Heart left ventricle (tissue), 16 donors: Measurements from ENCODE around the gene CDH13. TPM values are rescaled to one million over a fixed set of nuclear protein-coding genes. Genes with fewer than 3 reads are reported as not detected.

Source experiments
- ATAC-seq, 4 donors: fragments of 200-7000 bp; cut with Tn5 transposase; one replicate each; pipeline ENCODE4 v1.9.1; 2020 to 2022; ENCODE audit warnings: moderate library complexity in 4 of 4, mild to moderate bottlenecking in 3 of 4, moderate number of reproducible peaks in 1 of 4
- DNase-seq, 5 donors: peaks; one replicate each; pipeline ENCODE4 v3.0.0-alpha.2; 2020
- H3K27ac ChIP-seq, 12 donors: fragments of 200-600 bp; sonication (generic) in 4 of 12; one replicate each; pipeline versions ENCODE4 v1.5.0 to v1.8.0; 2016 to 2022; ENCODE audit warnings: mild to moderate bottlenecking in 2 of 12
- H3K27me3 ChIP-seq, 9 donors: fragments of 200-600 bp; sonication (generic) in 2 of 9; one replicate each; pipeline versions ENCODE4 v1.5.1 to v1.8.0; 2016 to 2022; ENCODE audit warnings: mild to moderate bottlenecking in 3 of 9
- H3K36me3 ChIP-seq, 9 donors: fragments of 200-600 bp; sonication (generic) in 2 of 9; one replicate each; pipeline versions ENCODE4 v1.5.0 to v1.8.0; 2018 to 2022; ENCODE audit warnings: mild to moderate bottlenecking in 2 of 9
- H3K4me1 ChIP-seq, 12 donors: fragments of 200-600 bp; sonication (generic) in 4 of 12; one replicate each; pipeline versions ENCODE4 v1.5.0 to v1.8.0; 2016 to 2022; ENCODE audit warnings: mild to moderate bottlenecking in 3 of 12
- H3K4me3 ChIP-seq, 12 donors: fragments of 200-600 bp; sonication (generic) in 4 of 12; one replicate each; pipeline versions ENCODE4 v1.5.0 to v1.8.0; 2017 to 2022; ENCODE audit warnings: mild to moderate bottlenecking in 9 of 12, moderate library complexity in 4 of 12
- H3K9me3 ChIP-seq, 12 donors: fragments of 200-600 bp; sonication (generic) in 4 of 12; one replicate each; pipeline versions ENCODE4 v1.5.0 to v1.8.0; 2016 to 2022; ENCODE audit warnings: mild to moderate bottlenecking in 1 of 12
- CTCF ChIP-seq, 12 donors: fragments of 200-600 bp; sonication (generic) in 4 of 12; IDR thresholded peaks; one replicate each; pipeline versions ENCODE4 v1.5.0 to v1.8.0; 2018 to 2022; ENCODE audit warnings: antibody characterized with exemption in 12 of 12, mild to moderate bottlenecking in 5 of 12
- POLR2A ChIP-seq, 2 donors: fragments of 450-650 bp; IDR thresholded peaks; one replicate each; pipeline ENCODE4 v1.6.1; 2017; ENCODE audit warnings: antibody characterized with exemption in 2 of 2, mild to moderate bottlenecking in 2 of 2, moderate library complexity in 2 of 2
- WGBS, 4 donors: extraction: QIAGEN DNeasy Blood & Tissue Kit in 2 of 4; methylation state at CpG; one replicate each; pipeline versions ENCODE4 v1.1.5 to v1.1.7; 2013 to 2018; 5-methylcytosine and 5-hydroxymethylcytosine counted together
- intact Hi-C, 10 donors: fragments of 100-400 bp; cut with DNase I; formaldehyde crosslinking; loops; one replicate each; pipeline versions ENCODE4 v1.11.1 to v1.14.2; 2022
- polyA plus RNA-seq, 2 donors: library from polyadenylated mRNA; stranded (reverse); fragments of 200-250 nt; gene quantifications; one replicate each; pipeline ENCODE4 v1.2.3, GENCODE V29; 2013
- total RNA-seq, 9 donors: library from RNA; depleted of rRNA in 2 of 9; stranded (reverse); fragments of >200 nt in 2 of 9; fragmentation: NEBNext Ultra II Directional in 3 of 9; extraction: Animal tissue kit (Norgen Biotek cat#: 25700) in 3 of 9; gene quantifications; one replicate each; pipeline versions ENCODE4 v1.1.0 to v1.2.4, GENCODE V29; 2016 to 2023
- donor health status: ischemic (EF 13 %, LVEDD 7.1; RV severe dilation, severe dysfunction).
- donor health status: healthy with polysubstance abuse.
- donor health status: DM: no; HTN: yes; CAD: no.
- donor health status: DM: no; HTN: no; CAD: no.
- donor health status: ischemic (EF 25% LVEDD 6.9; RV normal size, moderate dysfunction).
- donor health status: ischemic (EF 25% LVEDD 5.7; RV mildly dilated, moderate dysfunction).
- donor health status: healthy.
- donor health status: DM: yes; HTN: yes; CAD: no.
- donor health status: ischemic (EF 35%, LVEDD 5.7; RV mildly dilated, moderate dysfunction).
- donor health status: nonischemic (EF 11% LVEDD 7.7; RV severe dilation, severe dysfunction).
- donor health status: DM: yes; HTN: yes; CAD: no.
- donor health status: PGD.
- donor health status: ischemic (EF 29% LVEDD 5.4; RV normal size, mild dysfunction).
- donor health status: nonischemic (EF 23%, LVEDD 6.1; RV moderate dilation, normal function).

Gene CDH13
- total and polyA plus RNA-seq, 11 donors: 15.0 to 172 (median 137) TPM

GRCh38 chr16:83338941-83339340 lies 712.2 kb downstream of the CDH13 start:
- Histone ChIP-seq H3K4me1 (peaks cover 0 to 4% (median 0%) of the 10 kb centered on the region in 12 donors), H3K9me3 (no peaks in the 10 kb centered on the region), H3K27me3 (no peaks in the 10 kb centered on the region), H3K36me3 (no peaks in the 10 kb centered on the region), H3K4me3 (no peak overlapping the region), H3K27ac (no peak overlapping the region)
- 69 to 74% (median 72%) methylated on average over 2 of the region's 2 CpGs for WGBS, 4 donors
- ATAC-seq (no peak), DNase-seq (no peak)
- intact Hi-C loops: no loop called here
- no peak for TF ChIP-seq CTCF (IDR thresholded peaks at IDR 0.05)
- no peak for TF ChIP-seq POLR2A (IDR thresholded peaks at IDR 0.05)

GRCh38 chr16:83343935-83344366 lies 717.2 kb downstream of the CDH13 start:
- TF ChIP-seq POLR2A (IDR thresholded peaks at IDR 0.05) (no peak), CTCF (IDR thresholded peaks at IDR 0.05) (no peak)
- H3K27ac ChIP-seq: no peak overlapping the region
- no peak for DNase-seq
- peaks cover 0 to 2% (median 0%) of the 10 kb centered on the region in 9 donors for H3K36me3 ChIP-seq
- H3K4me3 ChIP-seq: no peak overlapping the region
- no peaks in the 10 kb centered on the region for H3K9me3 ChIP-seq
- no peaks in the 10 kb centered on the region for H3K4me1 ChIP-seq
- intact Hi-C loops: no loop called here
- 84 to 91% (median 89%) methylated on average over 8 of the region's 8 CpGs for WGBS, 4 donors
- no peaks in the 10 kb centered on the region for H3K27me3 ChIP-seq
- no peak for ATAC-seq

- Histone ChIP-seq H3K36me3 (peaks cover 0 to 2% (median 0%) of the 10 kb centered on the region in 9 donors), H3K4me3 (no peak overlapping the region), H3K4me1 (peaks cover 0 to 5% (median 0%) of the 10 kb centered on the region in 12 donors), H3K9me3 (no peaks in the 10 kb centered on the region), H3K27me3 (no peaks in the 10 kb centered on the region), H3K27ac (no peak overlapping the region)
- DNase-seq: no peak
- no peak for ATAC-seq
- no peak for TF ChIP-seq POLR2A (IDR thresholded peaks at IDR 0.05)
- TF ChIP-seq CTCF (IDR thresholded peaks at IDR 0.05): no peak
- intact Hi-C loops: no loop called here
- 85 to 91% (median 89%) methylated on average over 14 of the region's 14 CpGs for WGBS, 4 donors
These were observed 719.3 kb downstream of the CDH13 start for GRCh38 chr16:83345846-83346640.

GRCh38 chr16:83348991-83349390 lies 722.2 kb downstream of the CDH13 start:
- no peak overlapping the region for H3K27ac ChIP-seq

More at GRCh38 chr16:83348991-83349390, 722.2 kb downstream of the CDH13 start:
- TF ChIP-seq CTCF (IDR thresholded peaks at IDR 0.05) (no peak), POLR2A (IDR thresholded peaks at IDR 0.05) (no peak)
- Histone ChIP-seq H3K9me3 (no peaks in the 10 kb centered on the region), H3K27me3 (no peaks in the 10 kb centered on the region), H3K36me3 (peaks cover 0 to 2% (median 0%) of the 10 kb centered on the region in 9 donors), H3K4me3 (no peak overlapping the region), H3K4me1 (peaks cover 0 to 5% (median 0%) of the 10 kb centered on the region in 12 donors)
- 78 to 93% (median 92%) methylated on average over 5 of the region's 5 CpGs for WGBS, 4 donors
- ATAC-seq (no peak), DNase-seq (no peak)
- intact Hi-C loops: no loop called here
